Heart right ventricle (tissue), 16 donors: ENCODE data around the gene DDHD1. TPM values are rescaled to one million over a fixed set of nuclear protein-coding genes. Genes with fewer than 3 reads are reported as not detected.
A peak's percentile ranks its signal among the peaks of the same experiment; 100 is the strongest.

ENCODE experiments used
- ATAC-seq, 8 donors: fragments of 200-7000 bp; cut with Tn5 transposase; one replicate each; pipeline ENCODE4 v1.9.1; 2020; ENCODE audit warnings: mild to moderate bottlenecking in 8 of 8, moderate library complexity in 8 of 8, moderate number of reproducible peaks in 1 of 8
- DNase-seq, 2 donors: peaks; one replicate each; pipeline ENCODE4 v3.0.0-alpha.2; 2020
- H3K27ac ChIP-seq, 10 donors: fragments of 200-600 bp; sonication (generic) in 2 of 10; one replicate each; pipeline versions ENCODE4 v1.5.0 to v1.8.0; 2020 to 2022; ENCODE audit warnings: mild to moderate bottlenecking in 3 of 10
- H3K27me3 ChIP-seq, 7 donors: fragments of 200-600 bp; one replicate each; pipeline ENCODE4 v1.8.0; 2021 to 2022; ENCODE audit warnings: mild to moderate bottlenecking in 2 of 7
- H3K36me3 ChIP-seq, 9 donors: fragments of 200-600 bp; sonication (generic) in 1 of 9; one replicate each; pipeline versions ENCODE4 v1.5.0 to v1.8.0; 2020 to 2022; ENCODE audit warnings: mild to moderate bottlenecking in 2 of 9
- H3K4me1 ChIP-seq, 9 donors: fragments of 200-600 bp; sonication (generic) in 1 of 9; one replicate each; pipeline versions ENCODE4 v1.5.0 to v1.8.0; 2020 to 2022; ENCODE audit warnings: mild to moderate bottlenecking in 4 of 9
- H3K4me3 ChIP-seq, 10 donors: fragments of 200-600 bp; sonication (generic) in 2 of 10; one replicate each; pipeline versions ENCODE4 v1.5.0 to v1.8.0; 2020 to 2022; ENCODE audit warnings: mild to moderate bottlenecking in 7 of 10, moderate library complexity in 2 of 10
- H3K9me3 ChIP-seq, 11 donors: fragments of 200-600 bp in 10 of 11; sonication (generic) in 2 of 11; one replicate each; pipeline versions ENCODE4 v1.5.0 to v1.8.0; 2013 to 2022; ENCODE audit warnings: mild to moderate bottlenecking in 2 of 11, control low read depth in 1 of 11, moderate library complexity in 1 of 11
- WGBS, 2 donors: extraction: QIAGEN DNeasy Blood & Tissue Kit; methylation state at CpG; one replicate each; pipeline ENCODE4 v1.1.7; 2013; ENCODE audit warnings: inconsistent platforms in 1 of 2; 5-methylcytosine and 5-hydroxymethylcytosine counted together
- intact Hi-C, 10 donors: fragments of 100-400 bp; cut with DNase I; formaldehyde crosslinking; loops; one replicate each; pipeline versions ENCODE4 v1.11.1 to v1.14.2; 2022
- long read RNA-seq, 3 donors: library from polyadenylated mRNA; unstranded; transcript quantifications; one replicate each; pipeline ENCODE4 v2.0.0, GENCODE V29; 2020 to 2021
- polyA plus RNA-seq, 2 donors: library from polyadenylated mRNA; stranded (reverse); fragments of 200-250 nt; gene quantifications; one replicate each; pipeline ENCODE4 v1.2.3, GENCODE V29; 2013
- total RNA-seq, 10 donors: library from RNA; stranded (reverse); fragmentation: NEBNext Ultra II Directional in 3 of 10; extraction: Animal tissue kit (Norgen Biotek cat#: 25700) in 3 of 10; gene quantifications; one replicate each; pipeline versions ENCODE4 v1.2.1 to v1.2.4, GENCODE V29; 2021 to 2023
- TF ChIP-seq, protein P1 (sequence below), 9 donors: fragments of 200-600 bp; sonication (generic) in 2 of 9; IDR thresholded peaks; one replicate each; pipeline versions ENCODE4 v1.5.0 to v1.8.0; 2021 to 2022; ENCODE audit warnings: antibody characterized with exemption in 9 of 9, mild to moderate bottlenecking in 5 of 9, moderate library complexity in 1 of 9
- donor health status: Arrhythmogenic right ventricular cardiomyopathy.
- donor health status: ischemic (EF 13 %, LVEDD 7.1; RV severe dilation, severe dysfunction).
- donor health status: healthy with polysubstance abuse.
- donor health status: DM: no; HTN: yes; CAD: no.
- donor health status: DM: no; HTN: no; CAD: no.
- donor health status: ischemic (EF 25% LVEDD 6.9; RV normal size, moderate dysfunction).
- donor health status: ischemic (EF 25% LVEDD 5.7; RV mildly dilated, moderate dysfunction).
- donor health status: healthy.
- donor health status: DM: yes; HTN: yes; CAD: no.
- donor health status: Ischemic cardiomyopathy.
- donor health status: ischemic (EF 35%, LVEDD 5.7; RV mildly dilated, moderate dysfunction).
- donor health status: nonischemic (EF 11% LVEDD 7.7; RV severe dilation, severe dysfunction).
- donor health status: DM: yes; HTN: yes; CAD: no.
- donor health status: PGD.
- donor health status: ischemic (EF 29% LVEDD 5.4; RV normal size, mild dysfunction).
- donor health status: nonischemic (EF 23%, LVEDD 6.1; RV moderate dilation, normal function).

The DDHD1 gene
- total RNA-seq (1 to 10 TPM; 6.0 to 9.6 (median 7.6) TPM), polyA plus RNA-seq (1 to 10 TPM; 2.1 to 4.7 TPM)
- long read RNA-seq, donor 1, full-length matches to known transcripts = 17 of 22 reads
- long read RNA-seq, donor 1, partial matches to known transcripts = 2 of 22 reads
- long read RNA-seq, donor 1, other reads (novel, unspliced or antisense) = 3 of 22 reads
- long read RNA-seq, donor 2, full-length matches to known transcripts = 17 of 31 reads
- long read RNA-seq, donor 2, partial matches to known transcripts = 1 of 31 reads
- long read RNA-seq, donor 2, other reads (novel, unspliced or antisense) = 13 of 31 reads
- long read RNA-seq, donor 3, full-length matches to known transcripts = 15 of 29 reads
- long read RNA-seq, donor 3, partial matches to known transcripts = 3 of 29 reads
- long read RNA-seq, donor 3, other reads (novel, unspliced or antisense) = 11 of 29 reads

DNA sequence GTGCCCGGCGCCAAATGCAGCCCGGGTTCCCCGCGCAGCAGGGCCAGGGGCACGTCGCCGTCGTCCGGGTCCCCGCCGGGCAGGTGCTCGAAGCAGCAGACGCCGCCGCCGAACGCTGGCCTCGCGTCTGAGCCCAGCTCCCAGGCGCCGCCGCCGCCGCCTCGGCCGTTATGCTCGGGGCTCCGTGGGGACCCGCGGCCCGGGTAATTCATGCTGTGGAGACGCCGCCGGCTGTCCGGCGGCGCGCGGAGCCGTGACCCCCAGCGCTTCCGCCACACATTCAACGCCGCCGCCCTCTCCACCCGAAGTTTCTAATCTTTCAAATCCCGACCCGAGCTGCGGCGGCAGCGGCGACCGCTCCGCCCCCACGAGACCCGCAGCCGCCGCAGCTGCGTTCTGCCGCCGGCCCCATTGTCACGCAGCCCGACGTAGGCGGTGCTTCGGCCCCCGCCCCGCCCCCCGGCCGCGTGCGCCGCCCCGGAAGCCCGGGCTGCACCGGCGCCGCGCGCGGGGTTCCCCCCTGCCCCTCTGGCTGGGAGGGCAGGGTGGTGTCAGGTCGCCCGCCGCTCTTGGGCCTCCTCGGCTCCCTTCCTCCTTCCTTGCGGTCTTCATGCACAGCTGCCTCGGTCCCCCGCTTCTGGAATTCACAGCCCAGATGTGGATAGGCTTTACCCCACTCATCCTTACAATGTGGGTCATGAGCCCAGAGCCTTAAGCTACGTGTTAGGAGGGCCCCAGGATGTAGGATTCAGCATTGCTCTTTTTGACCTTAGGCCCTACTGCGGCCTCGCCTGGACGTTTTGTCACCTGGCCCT lies at the start of gene DDHD1:
TSS of gene DDHD1 (minus strand) at position 437 of the 815 bp plus-strand sequence. CDS start at position 212, 225 bp downstream.
- WGBS, 2 donors = 2% methylated on average over 63 to 93 of the region's 93 CpGs
- peak within 1 kb of the TSS; percentile 37 to 95 (median 90) for H3K27ac ChIP-seq
- DNase-seq = peak; percentile 60 to 85
- TF ChIP-seq, protein P1, sequence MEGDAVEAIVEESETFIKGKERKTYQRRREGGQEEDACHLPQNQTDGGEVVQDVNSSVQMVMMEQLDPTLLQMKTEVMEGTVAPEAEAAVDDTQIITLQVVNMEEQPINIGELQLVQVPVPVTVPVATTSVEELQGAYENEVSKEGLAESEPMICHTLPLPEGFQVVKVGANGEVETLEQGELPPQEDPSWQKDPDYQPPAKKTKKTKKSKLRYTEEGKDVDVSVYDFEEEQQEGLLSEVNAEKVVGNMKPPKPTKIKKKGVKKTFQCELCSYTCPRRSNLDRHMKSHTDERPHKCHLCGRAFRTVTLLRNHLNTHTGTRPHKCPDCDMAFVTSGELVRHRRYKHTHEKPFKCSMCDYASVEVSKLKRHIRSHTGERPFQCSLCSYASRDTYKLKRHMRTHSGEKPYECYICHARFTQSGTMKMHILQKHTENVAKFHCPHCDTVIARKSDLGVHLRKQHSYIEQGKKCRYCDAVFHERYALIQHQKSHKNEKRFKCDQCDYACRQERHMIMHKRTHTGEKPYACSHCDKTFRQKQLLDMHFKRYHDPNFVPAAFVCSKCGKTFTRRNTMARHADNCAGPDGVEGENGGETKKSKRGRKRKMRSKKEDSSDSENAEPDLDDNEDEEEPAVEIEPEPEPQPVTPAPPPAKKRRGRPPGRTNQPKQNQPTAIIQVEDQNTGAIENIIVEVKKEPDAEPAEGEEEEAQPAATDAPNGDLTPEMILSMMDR (IDR thresholded peaks at IDR 0.05) = no peak
- H3K27me3 ChIP-seq = no peaks in the 10 kb centered on the region
- no peaks in the 10 kb centered on the region for H3K36me3 ChIP-seq
- peak within 1 kb of the TSS; percentile 61 to 95 (median 80) for H3K4me3 ChIP-seq
- intact Hi-C loops = no loop called here
- peaks cover 0 to 39% (median 19%) of the 10 kb centered on the region in 9 donors for H3K4me1 ChIP-seq
- ATAC-seq = peak; percentile 90 to 97 (median 93)
- H3K9me3 ChIP-seq = no peaks in the 10 kb centered on the region

DNA sequence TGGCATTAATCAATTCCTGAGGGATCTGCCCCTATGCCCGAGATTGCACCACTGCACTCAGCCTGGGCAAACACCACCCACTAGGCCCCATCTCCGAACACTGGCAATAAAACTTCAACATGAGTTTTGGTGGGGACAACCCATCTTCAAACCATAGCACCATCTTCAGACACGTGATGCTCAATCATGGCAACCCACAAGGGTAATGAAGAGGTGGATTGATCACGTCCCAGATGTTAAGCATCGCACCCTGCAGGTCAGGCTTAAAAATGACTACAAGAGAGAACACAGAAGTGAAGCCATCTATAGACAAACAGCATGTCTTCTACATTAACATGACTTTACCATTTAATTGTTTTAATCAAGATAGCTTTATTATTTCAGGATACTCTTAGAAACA lies 42.8 kb upstream of the DDHD1 start:
- ATAC-seq (no peak), DNase-seq (no peak)
- no peak overlapping the region for H3K4me3 ChIP-seq
- no peaks in the 10 kb centered on the region for H3K4me1 ChIP-seq
- 90 to 94% methylated on average over 5 of the region's 5 CpGs for WGBS, 2 donors
- H3K27ac ChIP-seq = no peak overlapping the region
- no peaks in the 10 kb centered on the region for H3K36me3 ChIP-seq
- TF ChIP-seq, protein P1 (IDR thresholded peaks at IDR 0.05) = no peak
- intact Hi-C loops = no loop called here
- H3K27me3 ChIP-seq = no peaks in the 10 kb centered on the region
- peaks cover 0 to 5% (median 0%) of the 10 kb centered on the region in 11 donors for H3K9me3 ChIP-seq

DNA sequence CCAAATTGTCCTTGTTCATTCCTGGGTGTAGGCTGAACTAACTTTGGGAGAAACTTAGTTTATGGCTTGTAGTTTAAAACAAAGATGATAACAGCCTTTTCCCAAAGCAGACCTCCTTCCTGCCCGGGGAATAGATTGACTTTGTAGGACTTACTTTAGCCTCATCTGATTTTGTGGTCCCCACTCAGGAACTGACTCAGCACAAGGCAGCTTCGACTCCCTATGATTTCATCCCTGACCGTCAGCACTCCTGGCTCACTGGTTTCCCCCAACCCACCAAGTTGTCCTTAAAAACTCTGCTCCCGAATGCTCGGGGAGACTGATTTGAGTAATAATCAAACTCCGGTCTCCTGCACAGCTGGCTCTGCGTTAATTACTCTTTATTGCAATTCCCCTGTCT lies 40.1 kb upstream of the DDHD1 start:
- 62 to 66% methylated on average over 7 of the region's 7 CpGs for WGBS, 2 donors

More for the DNA sequence above, 40.1 kb upstream of the DDHD1 start:
- H3K4me3 ChIP-seq = no peak overlapping the region
- intact Hi-C loops = no loop called here
- H3K36me3 ChIP-seq = no peaks in the 10 kb centered on the region
- DNase-seq (no peak), ATAC-seq (no peak)
- TF ChIP-seq, protein P1 (IDR thresholded peaks at IDR 0.05) = no peak
- no peaks in the 10 kb centered on the region for H3K4me1 ChIP-seq
- H3K27me3 ChIP-seq = no peaks in the 10 kb centered on the region
- no peak overlapping the region for H3K27ac ChIP-seq
- no peaks in the 10 kb centered on the region for H3K9me3 ChIP-seq
